Measurements from ENCODE around the gene OGFOD1.

The OGFOD1 gene

GRCh38 chr16:56450986-56451752 lies at the start of gene OGFOD1, which contains the start of gene NUDT21:
Gene OGFOD1, plus strand, starts transcription at chr16:56451554. Its CDS starts 59 bp downstream, at chr16:56451613.
Gene NUDT21, minus strand, starts transcription at chr16:56451332. Its CDS starts 130 bp downstream, at chr16:56451202.
- DNase-seq (ENCODE audit: low read depth in 3 of 3), result peak; percentile 66 to 87 (median 81)

- no peak for DNase-seq (ENCODE audit: low read depth in 3 of 3)
Observed at GRCh38 chr16:56405977-56406672, 45.2 kb upstream of the OGFOD1 start.

- no peak for DNase-seq (ENCODE audit: low read depth in 3 of 3)
Observed at GRCh38 chr16:56408379-56409098, 42.8 kb upstream of the OGFOD1 start.

GRCh38 chr16:56409195-56409594 lies 42.2 kb upstream of the OGFOD1 start:
- DNase-seq (ENCODE audit: low read depth in 3 of 3), result no peak

GRCh38 chr16:56411123-56411522 lies 40.2 kb upstream of the OGFOD1 start:
- DNase-seq (ENCODE audit: low read depth in 3 of 3), result no peak

GRCh38 chr16:56411624-56412023 lies 39.7 kb upstream of the OGFOD1 start:
- DNase-seq (ENCODE audit: low read depth in 3 of 3), result no peak

GRCh38 chr16:56413381-56413780 lies 38.0 kb upstream of the OGFOD1 start:
- DNase-seq (ENCODE audit: low read depth in 3 of 3), result no peak

- no peak for DNase-seq (ENCODE audit: low read depth in 3 of 3)
Observed at GRCh38 chr16:56414366-56414765, 37.0 kb upstream of the OGFOD1 start.

GRCh38 chr16:56415875-56416274 lies 35.5 kb upstream of the OGFOD1 start:
- no peak for DNase-seq (ENCODE audit: low read depth in 3 of 3)

- no peak for DNase-seq (ENCODE audit: low read depth in 3 of 3)
Observed at GRCh38 chr16:56417138-56417537, 34.2 kb upstream of the OGFOD1 start.

GRCh38 chr16:56419740-56420548 lies 31.4 kb upstream of the OGFOD1 start:
- DNase-seq (ENCODE audit: low read depth in 3 of 3), result no peak

GRCh38 chr16:56420613-56421012 lies 30.7 kb upstream of the OGFOD1 start:
- no peak for DNase-seq (ENCODE audit: low read depth in 3 of 3)

GRCh38 chr16:56421313-56421712 lies 30.0 kb upstream of the OGFOD1 start:
- DNase-seq (ENCODE audit: low read depth in 3 of 3), result no peak

GRCh38 chr16:56421976-56422669 lies 29.2 kb upstream of the OGFOD1 start:
- DNase-seq (ENCODE audit: low read depth in 3 of 3), result no peak

- DNase-seq (ENCODE audit: low read depth in 3 of 3), result no peak
Observed at GRCh38 chr16:56422896-56423441, 28.4 kb upstream of the OGFOD1 start.

GRCh38 chr16:56423584-56424403 lies 27.6 kb upstream of the OGFOD1 start:
- no peak for DNase-seq (ENCODE audit: low read depth in 3 of 3)

- DNase-seq (ENCODE audit: low read depth in 3 of 3), result peak in 1 of 3 experiments; percentile 4
Observed at GRCh38 chr16:56424404-56424764, 27.0 kb upstream of the OGFOD1 start.

GRCh38 chr16:56424791-56425438 lies 26.4 kb upstream of the OGFOD1 start:
- DNase-seq (ENCODE audit: low read depth in 3 of 3), result peak; percentile 21 to 35 (median 28)

GRCh38 chr16:56425439-56425832 lies 25.9 kb upstream of the OGFOD1 start, which contains the start of gene AMFR:
Gene AMFR, minus strand, starts transcription at chr16:56425545. Its CDS starts 218 bp downstream, at chr16:56425327.
- peak; percentile 14 to 46 (median 36) for DNase-seq (ENCODE audit: low read depth in 3 of 3)
